Spleen (tissue), 11 donors: ENCODE data around the gene CHMP3. TPM values are rescaled to one million over a fixed set of nuclear protein-coding genes. Genes with fewer than 3 reads are reported as not detected.

Source experiments
- DNase-seq: peaks from one replicate; pipeline ENCODE4 v3.0.0-alpha.2; 2020
- H3K27ac ChIP-seq, 8 donors: fragments of 200-600 bp; sonication (generic) in 7 of 8; 1 replicate in 4 of 8; 2 replicates in 4 of 8; pipeline versions ENCODE4 v1.5.0 to v1.8.0; 2016 to 2021; ENCODE audit warnings: inconsistent platforms in 4 of 8, mild to moderate bottlenecking in 4 of 8, moderate library complexity in 1 of 8
- H3K27me3 ChIP-seq, 7 donors: fragments of 200-600 bp; sonication (generic) in 6 of 7; replicated peaks in 1 of 7; 1 replicate in 4 of 7; 2 replicates in 3 of 7; pipeline versions ENCODE4 v1.5.0 to v1.8.0; 2016 to 2021; ENCODE audit warnings: inconsistent platforms in 3 of 7, mild to moderate bottlenecking in 1 of 7
- H3K36me3 ChIP-seq, 6 donors: fragments of 200-600 bp; sonication (generic) in 5 of 6; 1 replicate in 4 of 6; 2 replicates in 2 of 6; pipeline versions ENCODE4 v1.5.0 to v1.8.0; 2016 to 2021; ENCODE audit warnings: inconsistent platforms in 2 of 6
- H3K4me1 ChIP-seq, 6 donors: fragments of 200-600 bp; sonication (generic) in 5 of 6; 1 replicate in 3 of 6; 2 replicates in 3 of 6; pipeline versions ENCODE4 v1.5.0 to v1.8.0; 2016 to 2021; ENCODE audit warnings: inconsistent platforms in 3 of 6
- H3K4me3 ChIP-seq, 8 donors: fragments of 200-600 bp; sonication (generic) in 7 of 8; 1 replicate in 4 of 8; 2 replicates in 4 of 8; pipeline versions ENCODE4 v1.5.0 to v1.8.0; 2016 to 2021; ENCODE audit warnings: inconsistent platforms in 4 of 8, mild to moderate bottlenecking in 4 of 8, moderate library complexity in 2 of 8
- H3K9me3 ChIP-seq, 8 donors: fragments of 200-600 bp; sonication (generic) in 7 of 8; 1 replicate in 4 of 8; 2 replicates in 4 of 8; pipeline versions ENCODE4 v1.5.0 to v1.8.0; 2016 to 2021; ENCODE audit warnings: inconsistent platforms in 4 of 8
- POLR2A ChIP-seq, 3 donors: fragments of 450-650 bp; IDR thresholded peaks; one replicate each; pipeline ENCODE4 v1.5.1; 2017; ENCODE audit warnings: antibody characterized with exemption in 3 of 3, mild to moderate bottlenecking in 1 of 3
- POLR2AphosphoS5 ChIP-seq, 3 donors: sonication (generic); formaldehyde crosslinking; IDR thresholded peaks; one replicate each; pipeline ENCODE4 v1.5.1; 2017; ENCODE audit warnings: antibody characterized with exemption in 3 of 3
- WGBS, 5 donors: extraction: QIAGEN DNeasy Blood & Tissue Kit in 3 of 5; methylation state at CpG; one replicate each; pipeline versions ENCODE4 v1.1.5 to v1.1.7; 2013 to 2018; 5-methylcytosine and 5-hydroxymethylcytosine counted together
- intact Hi-C: fragments of 100-400 bp; cut with DNase I; formaldehyde crosslinking; loops from one replicate; pipeline ENCODE4 v1.15.0; 2023; ENCODE audit warnings: low total_unique reads
- polyA plus RNA-seq, 3 donors: library from polyadenylated mRNA; stranded (reverse); fragments of 200-250 nt; gene quantifications; one replicate each; pipeline ENCODE4 v1.2.1, GENCODE V29; 2013
- total RNA-seq, 7 donors: library from RNA; depleted of rRNA in 3 of 7; stranded (reverse); fragments of >200 nt in 3 of 7; fragmentation: NEBNext Ultra II Directional in 4 of 7; extraction: Animal tissue kit (Norgen Biotek cat#: 25700) in 4 of 7; gene quantifications; one replicate each; pipeline versions ENCODE4 v1.1.0 to v1.2.1, GENCODE V29; 2016 to 2021
- TF ChIP-seq, protein P1 (sequence below), 11 experiments: fragments of 200-600 bp in 7 of 11; fragments of 450-650 bp in 4 of 11; sonication (generic) in 4 of 11; IDR thresholded peaks in 8 of 11; conservative IDR thresholded peaks in 3 of 11; 1 replicate in 7 of 11; 2 replicates in 4 of 11; pipeline versions ENCODE4 v1.4.0 to v1.8.0; 2016 to 2021; ENCODE audit warnings: antibody characterized with exemption in 11 of 11, inconsistent platforms in 4 of 11, mild to moderate bottlenecking in 1 of 11
- donor health status: healthy with polysubstance abuse.
- donor health status: DM: no; HTN: no; CAD: no; lungs with moderate emphysema.
- donor health status: DM: no; HTN: no; CAD: no.
- donor health status: Bipolar disorder and iron deficiency.
- donor health status: healthy.
- donor health status: DM: no; HTN: no; CAD: no.
- donor health status: DM: yes; HTN: yes; CAD: no.

CHMP3 gene
- total and polyA plus RNA-seq, 10 donors = 33.6 to 125 (median 79.3) TPM

GRCh38 chr2:86492048-86492453, 71.2 kb downstream of the CHMP3 start:
- no peak overlapping the region for H3K4me3 ChIP-seq
- no peak overlapping the region for H3K27ac ChIP-seq
- peaks cover 0 to 100% (median 72%) of the 10 kb centered on the region in 6 donors for H3K36me3 ChIP-seq
- H3K27me3 ChIP-seq = no peaks in the 10 kb centered on the region
- H3K9me3 ChIP-seq = no peaks in the 10 kb centered on the region
- WGBS, 5 donors = 89 to 100% (median 97%) methylated on average over 1 of the region's 1 CpG
- no peak for DNase-seq
- no peak for TF ChIP-seq POLR2A (IDR thresholded peaks at IDR 0.05)
- TF ChIP-seq, protein P1, sequence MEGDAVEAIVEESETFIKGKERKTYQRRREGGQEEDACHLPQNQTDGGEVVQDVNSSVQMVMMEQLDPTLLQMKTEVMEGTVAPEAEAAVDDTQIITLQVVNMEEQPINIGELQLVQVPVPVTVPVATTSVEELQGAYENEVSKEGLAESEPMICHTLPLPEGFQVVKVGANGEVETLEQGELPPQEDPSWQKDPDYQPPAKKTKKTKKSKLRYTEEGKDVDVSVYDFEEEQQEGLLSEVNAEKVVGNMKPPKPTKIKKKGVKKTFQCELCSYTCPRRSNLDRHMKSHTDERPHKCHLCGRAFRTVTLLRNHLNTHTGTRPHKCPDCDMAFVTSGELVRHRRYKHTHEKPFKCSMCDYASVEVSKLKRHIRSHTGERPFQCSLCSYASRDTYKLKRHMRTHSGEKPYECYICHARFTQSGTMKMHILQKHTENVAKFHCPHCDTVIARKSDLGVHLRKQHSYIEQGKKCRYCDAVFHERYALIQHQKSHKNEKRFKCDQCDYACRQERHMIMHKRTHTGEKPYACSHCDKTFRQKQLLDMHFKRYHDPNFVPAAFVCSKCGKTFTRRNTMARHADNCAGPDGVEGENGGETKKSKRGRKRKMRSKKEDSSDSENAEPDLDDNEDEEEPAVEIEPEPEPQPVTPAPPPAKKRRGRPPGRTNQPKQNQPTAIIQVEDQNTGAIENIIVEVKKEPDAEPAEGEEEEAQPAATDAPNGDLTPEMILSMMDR (IDR thresholded peaks at IDR 0.05 in 8 of 11, conservative IDR thresholded peaks at IDR 0.05 in 3 of 11) = no peak
- no peak for TF ChIP-seq POLR2AphosphoS5 (IDR thresholded peaks at IDR 0.05)
- intact Hi-C loops = no loop called here
- peaks cover 0 to 10% (median 0%) of the 10 kb centered on the region in 6 donors for H3K4me1 ChIP-seq

GRCh38 chr2:86491088-86491487, 72.2 kb downstream of the CHMP3 start:
- Histone ChIP-seq H3K36me3 (peaks cover 0 to 100% (median 77%) of the 10 kb centered on the region in 6 donors), H3K27me3 (no peaks in the 10 kb centered on the region), H3K27ac (no peak overlapping the region), H3K4me1 (peaks cover 0 to under 1% (median 0%) of the 10 kb centered on the region in 6 donors), H3K4me3 (no peak overlapping the region), H3K9me3 (no peaks in the 10 kb centered on the region)
- TF ChIP-seq POLR2A (IDR thresholded peaks at IDR 0.05) (no peak), POLR2AphosphoS5 (IDR thresholded peaks at IDR 0.05) (no peak)
- TF ChIP-seq, protein P1 (IDR thresholded peaks at IDR 0.05 in 8 of 11, conservative IDR thresholded peaks at IDR 0.05 in 3 of 11) = no peak
- WGBS, 5 donors = 91 to 96% (median 95%) methylated on average over 4 of the region's 4 CpGs
- no peak for DNase-seq
- intact Hi-C loops = no loop called here

GRCh38 chr2:86490245-86490644, 73.0 kb downstream of the CHMP3 start:
- DNase-seq = no peak
- intact Hi-C loops = no loop called here
- Histone ChIP-seq H3K27ac (no peak overlapping the region), H3K36me3 (peaks cover 0 to 100% (median 83%) of the 10 kb centered on the region in 6 donors), H3K4me3 (no peak overlapping the region), H3K9me3 (no peaks in the 10 kb centered on the region), H3K27me3 (no peaks in the 10 kb centered on the region), H3K4me1 (no peaks in the 10 kb centered on the region)
- 95 to 98% (median 96%) methylated on average over 4 of the region's 4 CpGs for WGBS, 5 donors
- TF ChIP-seq POLR2A (IDR thresholded peaks at IDR 0.05) (no peak), POLR2AphosphoS5 (IDR thresholded peaks at IDR 0.05) (no peak)
- TF ChIP-seq, protein P1 (IDR thresholded peaks at IDR 0.05 in 8 of 11, conservative IDR thresholded peaks at IDR 0.05 in 3 of 11) = no peak

DNA sequence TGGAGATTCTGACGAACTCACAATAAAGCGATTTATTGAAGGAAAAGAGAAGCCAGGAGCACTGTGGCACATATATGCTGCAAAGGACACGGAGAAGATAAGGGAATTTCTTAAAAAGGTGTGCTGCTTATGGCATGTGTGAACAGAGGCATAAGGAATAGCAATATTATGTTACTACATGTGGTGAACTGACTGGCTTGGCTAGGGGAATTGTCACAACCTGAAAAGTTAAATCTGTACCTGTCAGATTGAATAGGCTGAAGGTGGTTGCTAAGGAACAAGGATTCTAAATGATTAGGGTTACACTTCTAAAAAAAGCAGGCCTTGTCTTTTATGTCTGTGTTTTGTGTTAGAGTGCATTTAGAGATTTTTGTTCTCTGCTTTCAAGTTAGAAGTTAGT, 73.7 kb downstream of the CHMP3 start:
- H3K9me3 ChIP-seq = no peaks in the 10 kb centered on the region
- H3K36me3 ChIP-seq = peaks cover 0 to 100% (median 88%) of the 10 kb centered on the region in 6 donors
- no peak overlapping the region for H3K4me3 ChIP-seq
- no peak for DNase-seq
- H3K27me3 ChIP-seq = no peaks in the 10 kb centered on the region
- intact Hi-C loops = no loop called here
- 94 to 99% (median 96%) methylated on average over 3 of the region's 3 CpGs for WGBS, 5 donors
- no peak overlapping the region for H3K27ac ChIP-seq
- no peaks in the 10 kb centered on the region for H3K4me1 ChIP-seq
- TF ChIP-seq POLR2A (IDR thresholded peaks at IDR 0.05) (no peak), POLR2AphosphoS5 (IDR thresholded peaks at IDR 0.05) (no peak)
- TF ChIP-seq, protein P1 (IDR thresholded peaks at IDR 0.05 in 8 of 11, conservative IDR thresholded peaks at IDR 0.05 in 3 of 11) = no peak
